HFF-Myc (cell line): ENCODE data around the gene CTNNA2.

Experiments used
- DNase-seq: peaks from one replicate; pipeline ENCODE4 v3.0.0-alpha.2; 2011; ENCODE audit warnings: low read depth; ENCODE audit errors: extremely low read depth
- H3K4me3 ChIP-seq: replicated peaks from 2 replicates; pipeline ENCODE4 v1.5.1; 2011; ENCODE audit warnings: low read depth, mild to moderate bottlenecking, control low read depth, low read length
- CTCF ChIP-seq: IDR thresholded peaks from 2 replicates; pipeline ENCODE4 v1.5.1; 2012; ENCODE audit warnings: mild to moderate bottlenecking, low read depth, low read length, control low read depth; ENCODE audit errors: missing control alignments

The CTNNA2 gene

GRCh38 chr2:80300954-80301353 lies 788.1 kb downstream of the CTNNA2 start:
- no peak for TF ChIP-seq CTCF
- no peak for DNase-seq
- H3K4me3 ChIP-seq, result no peak overlapping the region

- no peak for DNase-seq
- no peak overlapping the region for H3K4me3 ChIP-seq
- no peak for TF ChIP-seq CTCF
Measured at GRCh38 chr2:80302001-80302313, 789.1 kb downstream of the CTNNA2 start.

GRCh38 chr2:80302314-80303005 lies 789.6 kb downstream of the CTNNA2 start:
- H3K4me3 ChIP-seq, result no peak overlapping the region
- no peak for DNase-seq
- no peak for TF ChIP-seq CTCF

GRCh38 chr2:80303006-80303908 lies 790.4 kb downstream of the CTNNA2 start:
- no peak for DNase-seq
- no peak for TF ChIP-seq CTCF
- H3K4me3 ChIP-seq, result no peak overlapping the region

- no peak within 1 kb of the TSS for H3K4me3 ChIP-seq
- no peak for DNase-seq
- no peak for TF ChIP-seq CTCF
Measured at GRCh38 chr2:80303909-80304837, 791.3 kb downstream of the CTNNA2 start, which contains the start of gene LRRTM1. Gene LRRTM1 (minus strand): TSS chr2:80304752. CDS start chr2:80303819, 933 bp downstream.

GRCh38 chr2:80311304-80311703 lies 798.5 kb downstream of the CTNNA2 start:
- DNase-seq, result no peak
- TF ChIP-seq CTCF, result no peak
- H3K4me3 ChIP-seq, result no peak overlapping the region
